Measurements from ENCODE around the gene FMO1.

DNA sequence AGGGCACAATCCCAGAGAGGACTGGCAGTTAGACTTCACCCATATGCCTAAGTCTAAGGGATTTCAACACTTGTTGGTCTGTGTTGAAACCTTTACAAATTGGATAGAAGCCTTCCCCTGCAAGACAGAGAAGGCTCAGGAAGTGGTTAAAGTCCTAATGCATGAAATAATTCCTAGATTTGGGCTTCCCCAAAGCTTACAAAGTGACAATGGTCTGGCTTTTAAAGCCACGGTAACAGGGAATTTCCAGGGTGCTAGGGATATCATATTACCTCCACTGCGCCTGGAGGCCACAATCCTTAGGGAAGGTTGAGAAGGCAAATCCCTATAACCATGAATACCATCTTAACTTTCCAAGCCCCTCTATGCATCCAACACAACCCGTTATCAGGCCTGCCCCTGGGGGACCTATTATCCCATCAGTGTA is 62.4 kb downstream of the FMO1 start:
- TF ChIP-seq EZH2 (IDR thresholded peaks at IDR 0.05) (no peak), EZH2phosphoT487 (IDR thresholded peaks at IDR 0.05) (no peak)
- TF ChIP-seq, protein P1, sequence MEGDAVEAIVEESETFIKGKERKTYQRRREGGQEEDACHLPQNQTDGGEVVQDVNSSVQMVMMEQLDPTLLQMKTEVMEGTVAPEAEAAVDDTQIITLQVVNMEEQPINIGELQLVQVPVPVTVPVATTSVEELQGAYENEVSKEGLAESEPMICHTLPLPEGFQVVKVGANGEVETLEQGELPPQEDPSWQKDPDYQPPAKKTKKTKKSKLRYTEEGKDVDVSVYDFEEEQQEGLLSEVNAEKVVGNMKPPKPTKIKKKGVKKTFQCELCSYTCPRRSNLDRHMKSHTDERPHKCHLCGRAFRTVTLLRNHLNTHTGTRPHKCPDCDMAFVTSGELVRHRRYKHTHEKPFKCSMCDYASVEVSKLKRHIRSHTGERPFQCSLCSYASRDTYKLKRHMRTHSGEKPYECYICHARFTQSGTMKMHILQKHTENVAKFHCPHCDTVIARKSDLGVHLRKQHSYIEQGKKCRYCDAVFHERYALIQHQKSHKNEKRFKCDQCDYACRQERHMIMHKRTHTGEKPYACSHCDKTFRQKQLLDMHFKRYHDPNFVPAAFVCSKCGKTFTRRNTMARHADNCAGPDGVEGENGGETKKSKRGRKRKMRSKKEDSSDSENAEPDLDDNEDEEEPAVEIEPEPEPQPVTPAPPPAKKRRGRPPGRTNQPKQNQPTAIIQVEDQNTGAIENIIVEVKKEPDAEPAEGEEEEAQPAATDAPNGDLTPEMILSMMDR (IDR thresholded peaks at IDR 0.05), result no peak
